Erythroblast (primary cell): ENCODE measurements around the gene OBSCN.

ENCODE experiments used
- GATA1 ChIP-seq: IDR thresholded peaks from 2 replicates; pipeline ENCODE4 v1.6.1; 2011; ENCODE audit warnings: low read depth, mild to moderate bottlenecking, control low read depth, low read length, moderate library complexity
- POLR2A ChIP-seq: IDR thresholded peaks from 2 replicates; pipeline ENCODE4 v1.6.1; 2011; ENCODE audit warnings: mild to moderate bottlenecking, low read length

DNA sequence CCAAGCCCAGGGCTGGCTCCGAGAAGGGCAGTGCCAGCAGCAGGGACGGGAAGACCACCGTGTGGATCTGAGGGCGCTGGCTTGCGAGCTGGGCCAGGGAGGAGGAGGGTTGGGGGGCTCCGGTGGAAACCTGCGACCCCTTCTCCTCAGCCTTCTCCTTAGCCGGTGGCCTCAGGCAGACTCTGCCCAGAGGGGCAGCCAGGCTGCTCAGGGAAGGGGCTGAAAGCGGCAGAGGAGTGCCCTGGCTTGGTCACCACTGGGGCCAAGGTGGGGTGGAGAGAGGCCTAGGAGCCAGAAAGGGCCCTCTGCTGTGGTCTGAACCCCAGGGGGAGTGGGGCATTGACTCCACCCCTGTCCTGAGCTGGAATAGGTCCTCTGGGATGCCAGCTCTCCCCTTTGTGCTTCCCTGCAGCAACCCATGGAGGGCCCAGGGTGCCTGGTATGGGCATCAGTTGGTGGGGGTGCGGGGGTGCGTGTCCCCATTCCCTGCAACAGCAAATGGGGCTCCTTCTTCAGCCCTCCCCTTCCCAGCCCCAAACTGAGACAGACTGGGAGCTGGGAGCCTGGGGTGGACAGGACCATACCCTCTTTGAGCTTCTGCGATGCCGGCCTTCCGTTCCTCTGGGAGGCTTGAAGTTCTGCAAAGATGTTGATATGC, 48.7 kb upstream of the OBSCN start:
- no peak for TF ChIP-seq POLR2A
- TF ChIP-seq GATA1, result no peak
